Suprapubic skin (tissue), 4 donors: ENCODE results near the gene RERE. TPM values are rescaled to one million over a fixed set of nuclear protein-coding genes. Genes with fewer than 3 reads are reported as not detected.
A peak's percentile ranks its signal among the peaks of the same experiment; 100 is the strongest.

Source experiments
- DNase-seq, 2 donors: peaks; one replicate each; pipeline ENCODE4 v3.0.0-alpha.2; 2019; ENCODE audit warnings: low spot score in 2 of 2
- H3K27ac ChIP-seq: fragments of 200-600 bp; sonication (generic); one replicate; pipeline ENCODE4 v1.5.1; 2019
- H3K27me3 ChIP-seq: fragments of 200-600 bp; sonication (generic); one replicate; pipeline ENCODE4 v1.5.1; 2019
- H3K36me3 ChIP-seq: fragments of 200-600 bp; sonication (generic); one replicate; pipeline ENCODE4 v1.5.1; 2019
- H3K4me1 ChIP-seq: fragments of 200-600 bp; sonication (generic); one replicate; pipeline ENCODE4 v1.5.1; 2019
- H3K4me3 ChIP-seq: fragments of 200-600 bp; sonication (generic); one replicate; pipeline ENCODE4 v1.5.1; 2019; ENCODE audit warnings: mild to moderate bottlenecking
- H3K9me3 ChIP-seq: fragments of 200-600 bp; sonication (generic); one replicate; pipeline ENCODE4 v1.5.1; 2019
- EP300 ChIP-seq: sonication (generic); formaldehyde crosslinking; IDR thresholded peaks from one replicate; pipeline ENCODE4 v1.6.1; 2017; ENCODE audit warnings: antibody characterized with exemption
- POLR2A ChIP-seq, 2 donors: fragments of 450-650 bp; IDR thresholded peaks; one replicate each; pipeline ENCODE4 v1.6.1; 2017; ENCODE audit warnings: antibody characterized with exemption in 2 of 2, mild to moderate bottlenecking in 2 of 2, moderate library complexity in 2 of 2
- POLR2AphosphoS5 ChIP-seq, 3 donors: sonication (generic); formaldehyde crosslinking; IDR thresholded peaks; one replicate each; pipeline ENCODE4 v1.6.1; 2017; ENCODE audit warnings: antibody characterized with exemption in 3 of 3
- WGBS: methylation state at CpG from one replicate; pipeline ENCODE4 v1.1.5; 2018; 5-methylcytosine and 5-hydroxymethylcytosine counted together
- total RNA-seq, 4 donors: library from RNA; depleted of rRNA; stranded (reverse); fragments of >200 nt; gene quantifications; one replicate each; pipeline ENCODE4 v1.1.0, GENCODE V29; 2016
- TF ChIP-seq, protein P1 (sequence below), 2 donors: fragments of 200-600 bp in 1 of 2; fragments of 450-650 bp in 1 of 2; sonication (generic) in 1 of 2; IDR thresholded peaks; one replicate each; pipeline ENCODE4 v1.5.1; 2016 to 2019; ENCODE audit warnings: antibody characterized with exemption in 2 of 2, mild to moderate bottlenecking in 1 of 2, moderate library complexity in 1 of 2

RERE gene
- total RNA-seq, 4 donors from 2014 or later = 43.4 to 113 (median 83.3) TPM

DNA sequence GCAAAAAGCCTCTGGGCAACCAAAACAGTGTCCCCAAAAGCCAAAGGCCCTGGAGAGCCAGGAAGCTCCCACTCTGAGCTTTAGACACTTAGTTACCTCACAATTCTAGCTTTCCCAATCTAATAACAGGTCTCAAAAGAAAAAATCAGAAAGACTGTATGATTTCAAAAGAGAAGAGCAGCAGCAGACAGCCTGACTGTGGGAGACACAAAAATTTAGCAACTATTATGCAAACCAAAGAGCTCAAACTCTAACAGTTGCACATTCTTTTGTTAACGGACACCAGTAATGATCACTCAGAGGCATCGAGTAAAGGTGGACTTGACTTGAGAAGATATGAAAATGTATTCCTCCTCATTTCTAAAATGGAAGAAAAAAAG lies 339.5 kb downstream of the RERE start:
- Histone ChIP-seq H3K4me3 (no peak overlapping the region), H3K27ac (peak overlapping the region; percentile 12), H3K27me3 (no peaks in the 10 kb centered on the region), H3K4me1 (peaks cover 28% of the 10 kb centered on the region), H3K36me3 (no peaks in the 10 kb centered on the region), H3K9me3 (no peaks in the 10 kb centered on the region)
- DNase-seq = no peak
- WGBS = 65% methylated on average over 2 of the region's 2 CpGs
- TF ChIP-seq, protein P1, sequence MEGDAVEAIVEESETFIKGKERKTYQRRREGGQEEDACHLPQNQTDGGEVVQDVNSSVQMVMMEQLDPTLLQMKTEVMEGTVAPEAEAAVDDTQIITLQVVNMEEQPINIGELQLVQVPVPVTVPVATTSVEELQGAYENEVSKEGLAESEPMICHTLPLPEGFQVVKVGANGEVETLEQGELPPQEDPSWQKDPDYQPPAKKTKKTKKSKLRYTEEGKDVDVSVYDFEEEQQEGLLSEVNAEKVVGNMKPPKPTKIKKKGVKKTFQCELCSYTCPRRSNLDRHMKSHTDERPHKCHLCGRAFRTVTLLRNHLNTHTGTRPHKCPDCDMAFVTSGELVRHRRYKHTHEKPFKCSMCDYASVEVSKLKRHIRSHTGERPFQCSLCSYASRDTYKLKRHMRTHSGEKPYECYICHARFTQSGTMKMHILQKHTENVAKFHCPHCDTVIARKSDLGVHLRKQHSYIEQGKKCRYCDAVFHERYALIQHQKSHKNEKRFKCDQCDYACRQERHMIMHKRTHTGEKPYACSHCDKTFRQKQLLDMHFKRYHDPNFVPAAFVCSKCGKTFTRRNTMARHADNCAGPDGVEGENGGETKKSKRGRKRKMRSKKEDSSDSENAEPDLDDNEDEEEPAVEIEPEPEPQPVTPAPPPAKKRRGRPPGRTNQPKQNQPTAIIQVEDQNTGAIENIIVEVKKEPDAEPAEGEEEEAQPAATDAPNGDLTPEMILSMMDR (IDR thresholded peaks at IDR 0.05) = no peak
- TF ChIP-seq POLR2A (IDR thresholded peaks at IDR 0.05) (no peak), EP300 (no peak), POLR2AphosphoS5 (IDR thresholded peaks at IDR 0.05) (no peak)

DNA sequence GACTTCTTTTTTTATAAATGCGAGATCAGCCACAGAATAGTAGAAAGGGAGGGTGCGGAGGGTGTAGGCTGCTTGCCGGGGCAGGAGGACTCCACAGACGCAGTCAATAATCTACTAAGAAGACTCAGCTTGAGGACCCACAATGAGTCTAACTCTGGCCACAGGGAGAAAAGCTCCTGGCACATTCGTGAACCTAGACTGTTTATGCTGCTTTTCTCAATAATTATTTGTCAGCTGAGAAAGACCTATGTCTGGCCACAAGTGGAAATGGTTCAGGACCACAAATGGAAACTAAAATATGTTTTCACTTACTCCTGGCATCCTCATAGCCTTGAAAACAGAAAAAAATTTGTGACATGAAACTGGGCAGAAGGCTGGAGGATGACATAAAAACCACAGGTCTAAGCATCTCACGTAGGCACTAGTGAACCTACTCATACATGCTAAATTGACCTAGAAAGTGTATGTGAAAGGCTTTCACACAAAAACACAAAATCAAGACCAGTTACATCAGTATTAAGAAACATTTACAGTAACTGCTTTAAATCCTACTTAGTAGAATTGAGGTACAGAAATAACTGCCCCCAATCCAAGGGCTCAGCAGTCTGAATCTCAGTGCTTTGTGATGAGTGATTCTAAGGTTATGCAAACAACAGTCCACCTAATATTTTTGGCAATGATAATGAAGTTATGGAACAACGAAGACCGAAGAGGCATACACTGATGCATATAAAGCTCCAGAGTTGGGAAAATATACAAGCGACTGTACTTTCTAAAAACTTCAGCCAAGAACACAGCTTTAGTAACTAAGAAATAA lies 340.1 kb downstream of the RERE start:
- H3K27ac ChIP-seq = peak overlapping the region; percentile 12
- peaks cover 23% of the 10 kb centered on the region for H3K4me1 ChIP-seq
- TF ChIP-seq POLR2AphosphoS5 (IDR thresholded peaks at IDR 0.05) (no peak), EP300 (no peak), POLR2A (IDR thresholded peaks at IDR 0.05) (no peak)
- TF ChIP-seq, protein P1 (IDR thresholded peaks at IDR 0.05) = no peak
- no peak for DNase-seq
- H3K36me3 ChIP-seq = no peaks in the 10 kb centered on the region
- 46% methylated on average over 9 of the region's 9 CpGs for WGBS
- H3K4me3 ChIP-seq = no peak overlapping the region
- H3K27me3 ChIP-seq = no peaks in the 10 kb centered on the region
- no peaks in the 10 kb centered on the region for H3K9me3 ChIP-seq

DNA sequence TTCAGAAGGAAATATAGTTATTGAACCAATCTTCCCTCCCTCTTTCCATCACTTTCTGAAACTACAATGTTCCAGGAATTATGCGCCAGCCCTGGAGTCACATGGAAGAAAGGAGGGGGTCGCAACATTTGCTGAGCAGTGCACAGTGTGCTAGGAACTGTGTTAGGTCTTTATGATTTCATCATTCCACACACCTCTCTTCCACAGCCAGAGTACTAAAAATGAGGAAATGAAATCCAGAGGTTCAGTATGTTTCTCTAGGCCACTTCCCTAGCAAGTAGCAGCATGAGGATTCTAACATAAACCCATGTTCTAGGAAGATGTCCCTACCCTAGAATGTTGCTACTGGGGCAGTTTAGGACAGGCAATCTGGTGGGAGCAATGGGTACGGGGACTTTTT lies 341.4 kb downstream of the RERE start:
- H3K27ac ChIP-seq = no peak overlapping the region
- H3K27me3 ChIP-seq = no peaks in the 10 kb centered on the region
- H3K4me1 ChIP-seq = peaks cover 23% of the 10 kb centered on the region
- H3K9me3 ChIP-seq = no peaks in the 10 kb centered on the region
- no peaks in the 10 kb centered on the region for H3K36me3 ChIP-seq
- no peak for DNase-seq
- no peak overlapping the region for H3K4me3 ChIP-seq
- WGBS = 69% methylated on average over 3 of the region's 3 CpGs
- TF ChIP-seq POLR2A (IDR thresholded peaks at IDR 0.05) (no peak), POLR2AphosphoS5 (IDR thresholded peaks at IDR 0.05) (no peak), EP300 (no peak)
- TF ChIP-seq, protein P1 (IDR thresholded peaks at IDR 0.05) = no peak

DNA sequence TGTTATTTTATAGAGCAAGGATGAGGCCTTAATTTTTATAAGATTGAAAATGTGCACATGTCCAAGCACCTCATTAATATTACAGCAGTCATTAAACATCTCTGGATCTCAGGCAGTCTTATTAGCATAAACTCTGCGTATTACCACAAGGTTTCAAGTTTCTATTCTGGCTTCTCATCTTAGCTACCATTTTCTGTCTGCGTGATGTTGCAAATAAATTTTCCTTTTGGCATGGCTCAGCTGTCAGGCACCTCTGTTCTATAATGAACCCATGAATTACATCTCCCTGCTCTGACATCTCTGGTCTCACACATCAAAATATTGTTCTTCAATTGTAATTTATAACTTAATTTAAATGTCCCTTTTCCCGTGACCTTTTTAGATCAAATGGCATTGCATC lies 343.1 kb downstream of the RERE start:
- Histone ChIP-seq H3K27me3 (no peaks in the 10 kb centered on the region), H3K9me3 (no peaks in the 10 kb centered on the region), H3K27ac (no peak overlapping the region), H3K36me3 (no peaks in the 10 kb centered on the region), H3K4me3 (no peak overlapping the region), H3K4me1 (peaks cover 23% of the 10 kb centered on the region)
- no peak for DNase-seq
- TF ChIP-seq POLR2A (IDR thresholded peaks at IDR 0.05) = no peak
- TF ChIP-seq EP300 = no peak
- no peak for TF ChIP-seq POLR2AphosphoS5 (IDR thresholded peaks at IDR 0.05)
- TF ChIP-seq, protein P1 (IDR thresholded peaks at IDR 0.05) = no peak
- 71% methylated on average over 3 of the region's 3 CpGs for WGBS

DNA sequence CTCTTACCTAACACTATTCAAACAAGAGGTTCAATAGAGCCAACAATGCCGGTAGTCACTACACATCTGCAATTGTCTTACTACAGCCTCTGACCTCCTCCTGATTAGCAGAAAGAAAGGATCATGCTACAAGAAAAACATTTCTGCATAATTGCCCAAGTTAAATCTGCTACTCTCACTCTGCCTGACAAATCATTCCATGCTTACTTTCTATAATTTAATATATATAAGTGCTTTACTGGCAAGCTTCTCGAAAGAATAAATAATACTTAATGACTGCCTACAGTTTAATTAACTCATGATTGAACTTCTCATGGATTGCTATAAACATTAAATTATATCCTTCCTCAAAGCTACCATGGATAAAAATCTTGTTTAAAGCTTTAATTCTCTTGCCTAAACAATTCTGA lies 343.5 kb downstream of the RERE start:
- H3K27ac ChIP-seq = no peak overlapping the region
- WGBS = 77% methylated on average over 2 of the region's 2 CpGs
- no peak overlapping the region for H3K4me3 ChIP-seq
- peaks cover 23% of the 10 kb centered on the region for H3K4me1 ChIP-seq
- no peaks in the 10 kb centered on the region for H3K9me3 ChIP-seq
- no peaks in the 10 kb centered on the region for H3K36me3 ChIP-seq
- no peak for DNase-seq
- H3K27me3 ChIP-seq = no peaks in the 10 kb centered on the region
- TF ChIP-seq, protein P1 (IDR thresholded peaks at IDR 0.05) = no peak
- no peak for TF ChIP-seq POLR2A (IDR thresholded peaks at IDR 0.05)
